PFSK-1 (cell line): ENCODE results near the gene DLX4.

Experiments
- FOXP2 ChIP-seq: optimal IDR thresholded peaks from 2 replicates; pipeline ENCODE3; 2011; ENCODE audit warnings: borderline replicate concordance, control low read depth, inconsistent platforms; ENCODE audit not compliant: insufficient read depth; ENCODE audit errors: extremely low read length, extremely low read depth
- POLR2AphosphoS5 ChIP-seq: IDR thresholded peaks from 2 replicates; pipeline ENCODE4 v1.6.1; 2012; ENCODE audit warnings: low read depth, mild to moderate bottlenecking, control low read depth, low read length, moderate library complexity
- SIN3A ChIP-seq: IDR thresholded peaks from 2 replicates; pipeline ENCODE4 v1.6.1; 2012; ENCODE audit warnings: mild to moderate bottlenecking, low read length, moderate library complexity, borderline replicate concordance; ENCODE audit not compliant: insufficient read depth
- TAF1 ChIP-seq: IDR thresholded peaks from 2 replicates; pipeline ENCODE4 v1.6.1; 2012; ENCODE audit warnings: low read length, control low read depth, borderline replicate concordance; ENCODE audit not compliant: insufficient read depth
- TF ChIP-seq, protein P1 (sequence below), 2 experiments: IDR thresholded peaks; 2 replicates each; pipeline versions ENCODE4 v1.6.1 to v1.8.0; 2011 to 2012; ENCODE audit warnings: low read depth in 2 of 2, low read length in 2 of 2, control low read depth in 1 of 2, inconsistent platforms in 1 of 2, mild to moderate bottlenecking in 1 of 2, moderate library complexity in 1 of 2; ENCODE audit not compliant: insufficient read depth in 1 of 2

Gene DLX4

DNA sequence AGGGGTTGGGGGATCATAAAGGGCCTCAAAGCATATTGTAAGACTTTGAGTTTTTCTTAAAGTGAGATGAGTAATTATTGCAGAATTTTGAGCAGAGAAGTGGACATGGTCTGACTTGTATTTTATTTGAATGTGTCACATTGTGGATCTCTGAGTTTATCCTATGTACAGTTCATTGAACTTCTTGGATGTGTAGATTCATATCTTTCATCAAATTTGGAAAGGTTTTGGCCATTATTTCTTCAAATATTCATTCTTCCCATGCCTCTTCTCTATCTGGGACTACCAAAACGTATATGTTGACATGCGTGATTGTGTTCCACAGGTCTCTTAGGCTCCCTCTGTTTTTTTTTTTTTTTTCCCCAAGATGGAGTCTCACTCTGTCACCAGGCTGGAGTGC is 40.3 kb downstream of the DLX4 start:
- TF ChIP-seq POLR2AphosphoS5 (no peak), TAF1 (no peak), SIN3A (no peak), FOXP2 (no peak)
- TF ChIP-seq, protein P1, sequence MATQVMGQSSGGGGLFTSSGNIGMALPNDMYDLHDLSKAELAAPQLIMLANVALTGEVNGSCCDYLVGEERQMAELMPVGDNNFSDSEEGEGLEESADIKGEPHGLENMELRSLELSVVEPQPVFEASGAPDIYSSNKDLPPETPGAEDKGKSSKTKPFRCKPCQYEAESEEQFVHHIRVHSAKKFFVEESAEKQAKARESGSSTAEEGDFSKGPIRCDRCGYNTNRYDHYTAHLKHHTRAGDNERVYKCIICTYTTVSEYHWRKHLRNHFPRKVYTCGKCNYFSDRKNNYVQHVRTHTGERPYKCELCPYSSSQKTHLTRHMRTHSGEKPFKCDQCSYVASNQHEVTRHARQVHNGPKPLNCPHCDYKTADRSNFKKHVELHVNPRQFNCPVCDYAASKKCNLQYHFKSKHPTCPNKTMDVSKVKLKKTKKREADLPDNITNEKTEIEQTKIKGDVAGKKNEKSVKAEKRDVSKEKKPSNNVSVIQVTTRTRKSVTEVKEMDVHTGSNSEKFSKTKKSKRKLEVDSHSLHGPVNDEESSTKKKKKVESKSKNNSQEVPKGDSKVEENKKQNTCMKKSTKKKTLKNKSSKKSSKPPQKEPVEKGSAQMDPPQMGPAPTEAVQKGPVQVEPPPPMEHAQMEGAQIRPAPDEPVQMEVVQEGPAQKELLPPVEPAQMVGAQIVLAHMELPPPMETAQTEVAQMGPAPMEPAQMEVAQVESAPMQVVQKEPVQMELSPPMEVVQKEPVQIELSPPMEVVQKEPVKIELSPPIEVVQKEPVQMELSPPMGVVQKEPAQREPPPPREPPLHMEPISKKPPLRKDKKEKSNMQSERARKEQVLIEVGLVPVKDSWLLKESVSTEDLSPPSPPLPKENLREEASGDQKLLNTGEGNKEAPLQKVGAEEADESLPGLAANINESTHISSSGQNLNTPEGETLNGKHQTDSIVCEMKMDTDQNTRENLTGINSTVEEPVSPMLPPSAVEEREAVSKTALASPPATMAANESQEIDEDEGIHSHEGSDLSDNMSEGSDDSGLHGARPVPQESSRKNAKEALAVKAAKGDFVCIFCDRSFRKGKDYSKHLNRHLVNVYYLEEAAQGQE (IDR thresholded peaks at IDR 0.05; ENCODE audit: insufficient read depth in 1 of 2, low read depth in 2 of 2, low read length in 2 of 2): no peak

DNA sequence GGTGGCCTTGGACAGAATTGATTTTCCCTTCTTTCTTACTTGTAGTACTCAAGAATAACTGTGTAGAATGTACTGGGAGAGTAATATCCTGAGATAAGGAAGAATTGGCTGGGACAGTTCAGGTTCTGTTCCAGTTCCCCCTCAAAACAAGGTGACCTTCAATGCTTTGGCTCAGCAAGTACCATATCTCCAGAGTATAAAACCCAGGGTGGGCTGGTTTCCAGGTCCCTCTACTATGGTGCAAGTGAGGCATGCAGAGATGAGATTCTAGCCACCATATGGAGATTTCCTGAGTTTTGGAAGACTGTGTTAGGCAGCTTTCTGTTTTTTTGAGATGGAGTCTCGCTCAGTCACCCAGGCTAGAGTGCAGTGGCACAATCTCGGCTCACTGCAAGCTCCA is 44.1 kb downstream of the DLX4 start:
- TF ChIP-seq SIN3A (no peak), FOXP2 (no peak), POLR2AphosphoS5 (no peak), TAF1 (no peak)
- TF ChIP-seq, protein P1 (IDR thresholded peaks at IDR 0.05; ENCODE audit: insufficient read depth in 1 of 2, low read depth in 2 of 2, low read length in 2 of 2): no peak

- no peak for TF ChIP-seq POLR2AphosphoS5
- TF ChIP-seq, protein P1 (IDR thresholded peaks at IDR 0.05; ENCODE audit: insufficient read depth in 1 of 2, low read depth in 2 of 2, low read length in 2 of 2): no peak
- no peak for TF ChIP-seq TAF1
- TF ChIP-seq FOXP2: no peak
- no peak for TF ChIP-seq SIN3A
Observed at GRCh38 chr17:50014471-50015088, 45.6 kb downstream of the DLX4 start.

DNA sequence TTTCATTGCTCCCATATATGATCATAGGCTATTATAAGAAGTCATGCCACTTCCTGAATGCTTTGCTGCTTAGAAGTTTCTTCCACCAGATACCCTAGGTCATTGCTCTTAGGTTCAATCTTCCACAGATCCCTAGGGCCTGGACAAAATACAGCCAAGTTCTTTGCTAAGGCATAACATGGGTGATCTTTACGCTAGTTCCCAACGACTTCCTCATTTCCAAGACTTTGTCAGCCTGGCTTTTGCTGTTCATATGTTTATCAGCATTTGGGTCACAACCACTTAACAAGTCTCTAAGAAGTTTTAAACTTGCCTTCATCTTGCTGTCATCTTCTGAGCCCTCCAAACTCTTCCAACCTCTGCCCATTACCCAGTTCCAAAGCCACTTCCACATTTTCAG is 46.2 kb downstream of the DLX4 start:
- TF ChIP-seq, protein P1 (IDR thresholded peaks at IDR 0.05; ENCODE audit: insufficient read depth in 1 of 2, low read depth in 2 of 2, low read length in 2 of 2): no peak
- TF ChIP-seq POLR2AphosphoS5 (no peak), SIN3A (no peak), TAF1 (no peak), FOXP2 (no peak)

DNA sequence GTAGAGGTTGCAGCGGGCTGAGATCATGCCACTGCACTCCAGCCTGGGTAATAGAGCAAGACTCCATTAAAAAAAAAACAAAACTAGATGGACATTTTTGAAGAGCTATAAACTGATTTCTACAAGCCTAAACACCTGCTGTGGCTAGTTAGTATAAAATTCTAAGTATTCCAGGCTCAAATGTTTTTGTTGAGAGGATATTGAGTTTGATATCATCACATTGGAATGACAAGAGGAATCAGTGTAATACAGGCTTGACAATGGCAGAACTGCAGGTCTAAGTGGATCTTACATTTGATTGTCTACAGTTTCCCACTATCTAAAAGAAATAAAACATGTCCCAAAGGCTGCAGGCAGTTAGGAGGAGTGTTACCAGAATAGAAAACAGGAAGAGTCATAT is 49.9 kb downstream of the DLX4 start:
- no peak for TF ChIP-seq POLR2AphosphoS5
- TF ChIP-seq, protein P1 (IDR thresholded peaks at IDR 0.05; ENCODE audit: insufficient read depth in 1 of 2, low read depth in 2 of 2, low read length in 2 of 2): no peak
- TF ChIP-seq SIN3A: no peak
